HepG2 (cell line): ENCODE data around the gene KNG1. TPM values are rescaled to one million over a fixed set of nuclear protein-coding genes. Genes with fewer than 3 reads are reported as not detected.

Experiments
- FOSL2 ChIP-seq: sonication (generic); formaldehyde crosslinking; IDR thresholded peaks from 2 replicates; pipeline ENCODE4 v1.4.0; 2020; ENCODE audit warnings: missing genetic modification reagents
- HDAC6 ChIP-seq: fragments of 200-600 bp; sonication (generic); IDR thresholded peaks from 2 replicates; pipeline ENCODE4 v1.7.0; 2017; ENCODE audit warnings: mild to moderate bottlenecking, antibody characterized with exemption, low read length, low read depth
- KDM2A ChIP-seq: sonication (generic); formaldehyde crosslinking; IDR thresholded peaks from 2 replicates; pipeline ENCODE4 v1.4.0; 2020; ENCODE audit warnings: low read depth, missing genetic modification reagents, borderline replicate concordance
- KDM5A ChIP-seq: fragments of 200-600 bp; sonication (generic); IDR thresholded peaks from 2 replicates; pipeline ENCODE4 v1.7.0; 2018; ENCODE audit warnings: antibody characterized with exemption, mild to moderate bottlenecking, low read length, borderline replicate concordance
- MED13 ChIP-seq: sonication (generic); formaldehyde crosslinking; IDR thresholded peaks from 2 replicates; pipeline ENCODE4 v1.5.0; 2020; ENCODE audit warnings: missing genetic modification reagents
- MTA1 ChIP-seq: sonication (generic); formaldehyde crosslinking; IDR thresholded peaks from 2 replicates; pipeline ENCODE4 v1.4.0; 2020; ENCODE audit warnings: missing genetic modification reagents, mild to moderate bottlenecking, borderline replicate concordance
- MZF1 ChIP-seq: sonication (generic); formaldehyde crosslinking; IDR thresholded peaks from 2 replicates; pipeline ENCODE4 v1.8.1; 2023; ENCODE audit warnings: mild to moderate bottlenecking, missing genetic modification reagents, borderline replicate concordance
- NAIF1 ChIP-seq: sonication (generic); formaldehyde crosslinking; IDR thresholded peaks from 2 replicates; pipeline ENCODE4 v1.5.0; 2020; ENCODE audit warnings: mild to moderate bottlenecking, missing genetic modification reagents, borderline replicate concordance
- POLR2G ChIP-seq: fragments of 200-400 bp; formaldehyde crosslinking; IDR thresholded peaks from 2 replicates; pipeline ENCODE4 v1.6.1; 2018; ENCODE audit warnings: mild to moderate bottlenecking, low read depth, low read length, moderate library complexity
- TBX3 ChIP-seq: fragments of 450-650 bp; IDR thresholded peaks from 2 replicates; pipeline ENCODE4 v1.6.1; 2017; ENCODE audit warnings: antibody characterized with exemption, mild to moderate bottlenecking, inconsistent platforms, borderline replicate concordance
- TGIF2 ChIP-seq: IDR thresholded peaks from 2 replicates; pipeline ENCODE4 v1.6.1; 2016; ENCODE audit warnings: control low read depth, missing compliant biosample characterization
- ZC3H13 ChIP-seq: sonication (generic); formaldehyde crosslinking; IDR thresholded peaks from 2 replicates; pipeline ENCODE4 v1.8.1; 2023; ENCODE audit warnings: mild to moderate bottlenecking, missing genetic modification reagents, moderate library complexity
- ZFP1 ChIP-seq: IDR thresholded peaks from 2 replicates; pipeline ENCODE4 v1.6.1; 2016
- ZNF451 ChIP-seq: sonication (generic); formaldehyde crosslinking; IDR thresholded peaks from 2 replicates; pipeline ENCODE4 v1.5.0; 2020; ENCODE audit warnings: mild to moderate bottlenecking, missing genetic modification reagents
- ZNF468 ChIP-seq: sonication (generic); formaldehyde crosslinking; IDR thresholded peaks from 2 replicates; pipeline ENCODE4 v1.8.0; 2022; ENCODE audit warnings: mild to moderate bottlenecking, moderate library complexity, missing genetic modification reagents
- ZNF543 ChIP-seq: sonication (generic); formaldehyde crosslinking; IDR thresholded peaks from 2 replicates; pipeline ENCODE4 v1.4.0; 2020; ENCODE audit warnings: mild to moderate bottlenecking, missing genetic modification reagents
- ZNF557 ChIP-seq: sonication (generic); formaldehyde crosslinking; IDR thresholded peaks from 2 replicates; pipeline ENCODE4 v1.4.0; 2020; ENCODE audit warnings: missing genetic modification reagents
- ZNF616 ChIP-seq: sonication (generic); formaldehyde crosslinking; IDR thresholded peaks from 2 replicates; pipeline ENCODE4 v1.5.0; 2020; ENCODE audit warnings: low read depth, mild to moderate bottlenecking, missing genetic modification reagents
- ZNF891 ChIP-seq: sonication (generic); formaldehyde crosslinking; IDR thresholded peaks from 2 replicates; pipeline ENCODE4 v1.5.0; 2020; ENCODE audit warnings: mild to moderate bottlenecking, missing genetic modification reagents
- polyA plus RNA-seq, 8 experiments: library from polyadenylated mRNA; depleted of rRNA in 3 of 8; stranded (reverse) in 7 of 8; unstranded in 1 of 8; fragments of >200 nt; fragmentation: Illumina TruSeq in 4 of 8; extraction: Trizol in 4 of 8; gene quantifications; 2 replicates each; pipeline versions ENCODE4 v1.2.1 to v1.2.3, GENCODE V29; 2011 to 2016; ENCODE audit warnings: low read depth in 4 of 8, missing spikeins in 1 of 8, mixed read lengths in 1 of 8; ENCODE audit not compliant: insufficient read depth in 1 of 8
- total RNA-seq, 5 experiments: library from RNA; depleted of rRNA; stranded (reverse); fragments of >200 nt; fragmentation: Illumina TruSeq; extraction: Trizol; gene quantifications; 2 replicates each; pipeline ENCODE4 v1.2.3, GENCODE V29; 2016; ENCODE audit warnings: low read depth in 1 of 5
- TF ChIP-seq, protein P1 (sequence below): sonication (generic); formaldehyde crosslinking; IDR thresholded peaks from 2 replicates; pipeline ENCODE4 v1.8.1; 2023; ENCODE audit warnings: mild to moderate bottlenecking, moderate library complexity, missing genetic modification reagents
- TF ChIP-seq, protein P2 (sequence below): sonication (generic); formaldehyde crosslinking; IDR thresholded peaks from 2 replicates; pipeline ENCODE4 v1.5.1; 2020; ENCODE audit warnings: missing genetic modification reagents, mild to moderate bottlenecking, borderline replicate concordance
- TF ChIP-seq, protein P3 (sequence below): sonication (generic); formaldehyde crosslinking; conservative IDR thresholded peaks from 2 replicates; pipeline ENCODE4 v1.4.0; 2020; ENCODE audit warnings: missing genetic modification reagents
- TF ChIP-seq, protein P4 (sequence below): sonication (generic); formaldehyde crosslinking; IDR thresholded peaks from 2 replicates; pipeline ENCODE4 v1.5.0; 2020; ENCODE audit warnings: missing genetic modification reagents, mild to moderate bottlenecking, borderline replicate concordance

The KNG1 gene
- total and polyA plus RNA-seq, 2 of the 13 experiments (the other 11 are each of a cell fraction or from before 2014, with no cell fraction given) = 6.5 to 7.0 TPM

DNA sequence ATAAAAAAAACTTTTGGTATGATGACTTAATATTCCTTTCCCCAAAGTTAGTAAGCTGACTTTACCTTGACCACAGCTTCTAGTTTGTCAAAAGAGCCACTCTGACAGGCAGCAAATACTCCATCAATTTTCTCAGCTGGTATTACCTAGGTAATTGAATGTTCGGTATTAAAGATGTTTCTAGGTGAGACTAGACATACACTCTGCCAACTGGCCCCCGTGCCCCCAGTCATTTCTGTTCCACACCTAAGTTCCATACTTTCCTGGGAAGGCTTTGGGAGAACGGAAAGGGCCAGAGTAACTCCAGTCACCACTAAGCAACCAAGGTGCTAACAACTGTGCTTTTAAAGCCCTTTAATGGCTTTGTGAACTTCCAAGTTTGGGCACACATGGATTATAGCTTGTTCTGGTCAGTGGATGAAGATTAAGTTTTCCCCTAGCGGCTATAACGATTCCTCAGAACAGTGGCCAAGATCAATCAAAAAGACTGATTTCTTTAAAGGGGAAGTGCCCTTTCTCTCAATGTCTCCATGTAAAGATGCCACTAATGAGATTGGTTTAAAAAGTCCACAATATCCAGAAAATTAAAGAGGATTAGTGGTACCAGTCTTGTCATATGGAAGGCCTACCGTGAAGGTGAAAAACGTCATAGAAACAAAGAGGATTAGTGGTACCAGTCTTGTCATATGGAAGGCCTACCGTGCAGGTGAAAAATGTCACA is 73.3 kb downstream of the KNG1 start (continued):
- TF ChIP-seq ZC3H13 (CRISPR knock-in tag) (peak; percentile 81; the same call in 1 of the 2 replicates), NAIF1 (no peak), MZF1 (no peak), KDM2A (CRISPR knock-in tag) (0 out of 2 replicates have a peak, but pooled peaks have one; percentile 38), ZNF557 (CRISPR knock-in tag) (no peak), ZNF891 (no peak), ZFP1 (no peak), KDM5A (no peak), ZNF543 (no peak), MED13 (CRISPR knock-in tag) (no peak), HDAC6 (no peak), MTA1 (CRISPR knock-in tag) (no peak), FOSL2 (CRISPR knock-in tag) (0 out of 2 replicates have a peak, but pooled peaks have one; percentile 13), POLR2G (peak; percentile 98), ZNF468 (CRISPR knock-in tag) (no peak), TGIF2 (no peak), TBX3 (no peak), ZNF616 (CRISPR knock-in tag) (no peak), ZNF451 (no peak)
- TF ChIP-seq, protein P1, sequence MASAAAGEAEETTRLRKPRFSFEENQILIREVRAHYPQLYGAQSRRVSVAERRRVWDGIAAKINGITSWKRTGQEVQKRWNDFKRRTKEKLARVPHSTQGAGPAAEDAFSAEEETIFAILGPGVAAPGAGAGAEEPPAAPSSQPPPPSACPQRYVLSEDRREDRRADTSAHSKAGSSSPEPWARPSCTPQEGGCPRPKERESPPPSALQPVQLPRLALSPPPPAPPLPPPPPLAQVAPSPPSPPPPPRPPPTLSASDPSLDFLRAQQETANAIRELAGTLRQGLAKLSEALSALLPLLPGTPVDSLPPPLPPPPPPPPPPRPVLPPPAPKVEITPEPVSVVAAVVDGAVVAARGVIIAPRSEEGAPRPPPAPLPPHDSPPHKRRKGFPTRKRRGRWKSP (CRISPR knock-in tag) = peak; percentile 45; the same call in 1 of the 2 replicates
- TF ChIP-seq, protein P2, sequence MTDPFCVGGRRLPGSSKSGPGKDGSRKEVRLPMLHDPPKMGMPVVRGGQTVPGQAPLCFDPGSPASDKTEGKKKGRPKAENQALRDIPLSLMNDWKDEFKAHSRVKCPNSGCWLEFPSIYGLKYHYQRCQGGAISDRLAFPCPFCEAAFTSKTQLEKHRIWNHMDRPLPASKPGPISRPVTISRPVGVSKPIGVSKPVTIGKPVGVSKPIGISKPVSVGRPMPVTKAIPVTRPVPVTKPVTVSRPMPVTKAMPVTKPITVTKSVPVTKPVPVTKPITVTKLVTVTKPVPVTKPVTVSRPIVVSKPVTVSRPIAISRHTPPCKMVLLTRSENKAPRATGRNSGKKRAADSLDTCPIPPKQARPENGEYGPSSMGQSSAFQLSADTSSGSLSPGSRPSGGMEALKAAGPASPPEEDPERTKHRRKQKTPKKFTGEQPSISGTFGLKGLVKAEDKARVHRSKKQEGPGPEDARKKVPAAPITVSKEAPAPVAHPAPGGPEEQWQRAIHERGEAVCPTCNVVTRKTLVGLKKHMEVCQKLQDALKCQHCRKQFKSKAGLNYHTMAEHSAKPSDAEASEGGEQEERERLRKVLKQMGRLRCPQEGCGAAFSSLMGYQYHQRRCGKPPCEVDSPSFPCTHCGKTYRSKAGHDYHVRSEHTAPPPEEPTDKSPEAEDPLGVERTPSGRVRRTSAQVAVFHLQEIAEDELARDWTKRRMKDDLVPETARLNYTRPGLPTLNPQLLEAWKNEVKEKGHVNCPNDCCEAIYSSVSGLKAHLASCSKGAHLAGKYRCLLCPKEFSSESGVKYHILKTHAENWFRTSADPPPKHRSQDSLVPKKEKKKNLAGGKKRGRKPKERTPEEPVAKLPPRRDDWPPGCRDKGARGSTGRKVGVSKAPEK (CRISPR knock-in tag) = peak; percentile 45; the same call in 1 of the 2 replicates
- TF ChIP-seq, protein P3, sequence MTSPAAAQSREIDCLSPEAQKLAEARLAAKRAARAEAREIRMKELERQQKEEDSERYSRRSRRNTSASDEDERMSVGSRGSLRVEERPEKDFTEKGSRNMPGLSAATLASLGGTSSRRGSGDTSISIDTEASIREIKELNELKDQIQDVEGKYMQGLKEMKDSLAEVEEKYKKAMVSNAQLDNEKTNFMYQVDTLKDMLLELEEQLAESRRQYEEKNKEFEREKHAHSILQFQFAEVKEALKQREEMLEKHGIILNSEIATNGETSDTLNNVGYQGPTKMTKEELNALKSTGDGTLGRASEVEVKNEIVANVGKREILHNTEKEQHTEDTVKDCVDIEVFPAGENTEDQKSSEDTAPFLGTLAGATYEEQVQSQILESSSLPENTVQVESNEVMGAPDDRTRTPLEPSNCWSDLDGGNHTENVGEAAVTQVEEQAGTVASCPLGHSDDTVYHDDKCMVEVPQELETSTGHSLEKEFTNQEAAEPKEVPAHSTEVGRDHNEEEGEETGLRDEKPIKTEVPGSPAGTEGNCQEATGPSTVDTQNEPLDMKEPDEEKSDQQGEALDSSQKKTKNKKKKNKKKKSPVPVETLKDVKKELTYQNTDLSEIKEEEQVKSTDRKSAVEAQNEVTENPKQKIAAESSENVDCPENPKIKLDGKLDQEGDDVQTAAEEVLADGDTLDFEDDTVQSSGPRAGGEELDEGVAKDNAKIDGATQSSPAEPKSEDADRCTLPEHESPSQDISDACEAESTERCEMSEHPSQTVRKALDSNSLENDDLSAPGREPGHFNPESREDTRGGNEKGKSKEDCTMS (CRISPR knock-in tag) = 0 out of 2 replicates have a peak, but pooled peaks have one; percentile 66
- TF ChIP-seq, protein P4, sequence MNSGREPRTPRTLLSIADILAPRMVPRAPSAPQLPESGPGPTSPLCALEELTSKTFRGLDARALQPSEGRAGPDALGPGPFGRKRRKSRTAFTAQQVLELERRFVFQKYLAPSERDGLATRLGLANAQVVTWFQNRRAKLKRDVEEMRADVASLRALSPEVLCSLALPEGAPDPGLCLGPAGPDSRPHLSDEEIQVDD = no peak
